D721Med (cell line): ENCODE results near the gene SYNE3.

Experiments
- DNase-seq: peaks from one replicate; pipeline ENCODE4 v3.0.0; 2011; ENCODE audit warnings: low spot score; ENCODE audit not compliant: insufficient read length
- FAIRE-seq: peaks from 2 replicates; lab custom pipeline; 2011; peaks lifted over from hg19 to GRCh38; lab: Jason Lieb, UNC
- CTCF ChIP-seq: IDR thresholded peaks from 2 replicates; pipeline ENCODE4 v1.5.1; 2012; ENCODE audit warnings: mild to moderate bottlenecking, control low read depth; ENCODE audit not compliant: insufficient read depth; ENCODE audit errors: missing control alignments

SYNE3 gene

DNA sequence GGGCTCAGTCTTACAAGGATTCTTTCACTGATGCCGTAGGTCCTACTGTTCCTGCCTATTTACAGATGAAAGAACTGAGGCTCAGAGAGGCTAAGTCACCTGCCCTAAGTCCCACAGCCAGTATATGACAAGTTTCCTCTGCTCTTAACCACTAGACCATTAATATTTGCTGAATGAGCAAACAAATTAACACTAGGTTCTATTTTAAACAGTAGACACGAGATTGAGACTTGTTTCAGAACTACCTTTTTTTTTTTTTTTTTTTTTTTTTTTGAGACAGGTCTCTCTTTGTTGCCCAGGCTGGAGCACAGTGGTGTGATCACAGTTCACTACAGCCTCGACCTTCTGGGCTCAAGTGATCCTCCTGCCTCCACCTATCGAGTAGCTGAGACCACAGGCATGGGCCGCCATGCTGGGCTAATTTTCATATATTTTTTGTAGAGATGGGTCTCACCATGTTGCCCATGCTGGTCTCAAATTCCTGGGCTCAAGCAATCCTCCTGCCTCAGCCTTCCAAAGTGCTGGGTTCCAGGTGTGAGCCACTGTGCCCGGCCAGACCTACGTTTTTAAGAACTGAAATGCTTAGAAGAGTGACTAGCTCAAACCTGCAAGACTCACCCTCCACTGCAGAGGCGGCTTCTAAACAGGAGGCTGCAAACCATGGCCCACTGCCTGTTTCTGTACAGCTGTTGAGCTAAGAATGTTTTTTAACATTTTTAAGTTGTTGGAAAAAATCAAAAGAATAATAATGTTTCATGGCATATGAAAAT, 12.9 kb downstream of the SYNE3 start:
- no peak for FAIRE-seq
- no peak for DNase-seq
- TF ChIP-seq CTCF, result no peak

GRCh38 chr14:95502381-95502950, 14.0 kb downstream of the SYNE3 start:
- DNase-seq (no peak), FAIRE-seq (no peak)
- TF ChIP-seq CTCF, result no peak

GRCh38 chr14:95500772-95501401, 15.6 kb downstream of the SYNE3 start:
- FAIRE-seq (no peak), DNase-seq (no peak)

DNA sequence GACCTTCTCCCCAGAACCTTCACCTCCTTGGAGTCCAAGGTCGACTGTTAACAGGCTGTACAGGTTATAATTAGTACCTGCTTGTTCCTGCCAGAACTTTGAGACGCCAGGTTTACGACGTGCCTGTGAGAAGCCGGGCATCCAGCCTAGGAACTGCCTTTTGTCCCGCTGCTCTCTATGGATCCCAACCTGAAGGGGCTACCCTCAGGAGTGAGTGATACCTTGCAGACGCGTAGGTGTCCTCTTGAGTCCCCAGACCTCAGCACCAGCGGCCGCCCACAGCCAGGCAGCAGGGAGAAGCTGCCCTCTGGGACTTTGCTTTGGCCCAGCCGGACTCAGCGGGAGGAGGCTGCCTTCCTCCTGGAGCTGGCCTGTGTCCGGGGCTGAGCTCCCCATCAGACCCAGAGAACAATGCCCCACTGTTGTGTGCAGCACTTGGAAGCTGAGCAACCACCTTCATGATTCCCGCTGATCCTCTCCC, 16.2 kb downstream of the SYNE3 start:
- DNase-seq, result no peak
- no peak for TF ChIP-seq CTCF
- FAIRE-seq, result no peak

More at GRCh38 chr14:95500772-95501401, 15.6 kb downstream of the SYNE3 start:
- TF ChIP-seq CTCF, result no peak

DNA sequence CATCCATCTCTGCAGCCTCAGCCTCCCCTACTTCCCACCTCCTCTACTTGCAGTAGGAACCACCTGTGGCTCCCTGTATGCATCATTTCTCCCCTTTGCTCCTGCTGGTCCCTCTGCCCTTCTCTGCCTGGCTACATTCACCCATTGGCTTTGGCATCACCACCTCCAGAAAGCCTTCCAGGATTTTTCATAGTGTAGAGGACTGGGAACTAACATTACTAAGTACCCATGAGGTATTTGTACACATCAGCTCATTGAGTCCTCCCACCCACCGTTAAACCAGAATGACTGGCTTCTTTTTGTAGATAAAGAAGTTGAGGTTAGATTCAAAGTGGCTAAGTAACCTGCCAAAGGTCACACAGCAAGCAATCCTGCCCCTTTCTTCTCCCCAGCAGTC, 17.1 kb downstream of the SYNE3 start:
- FAIRE-seq (no peak), DNase-seq (no peak)
- no peak for TF ChIP-seq CTCF

DNA sequence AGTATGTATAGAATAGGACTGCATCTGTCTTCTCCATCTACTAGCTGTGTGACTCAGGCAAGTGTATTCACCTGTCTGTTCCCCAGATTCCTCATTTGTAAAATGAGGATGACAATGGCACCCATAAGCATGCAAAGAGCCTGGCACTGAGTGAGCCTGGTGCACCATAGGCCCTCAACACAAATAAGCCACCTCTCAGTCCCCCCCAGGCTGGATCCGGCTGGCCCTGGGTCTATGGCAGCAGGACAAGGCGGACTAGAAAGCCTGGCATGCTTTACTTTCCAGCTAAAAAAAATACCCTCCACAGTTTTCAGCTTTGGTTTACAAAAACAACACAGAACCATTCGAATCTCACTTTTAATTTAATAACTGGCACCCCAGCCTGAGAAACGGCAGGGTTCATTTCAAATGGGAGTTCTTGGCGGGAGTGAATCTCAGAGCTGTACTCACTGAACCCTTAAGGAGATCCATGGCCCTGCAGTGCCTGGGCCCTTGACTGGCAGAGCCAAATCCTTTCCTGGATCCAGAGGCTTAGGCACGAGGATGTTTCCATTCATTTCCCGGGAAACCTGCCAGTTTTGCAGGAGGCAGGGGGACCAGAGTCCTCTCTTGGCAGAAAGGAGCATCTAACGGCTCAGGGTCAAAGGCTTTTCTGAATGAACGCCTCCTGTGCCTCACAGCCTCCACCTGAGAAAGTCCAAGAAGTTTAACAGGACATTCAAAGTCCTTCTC, 17.7 kb downstream of the SYNE3 start:
- FAIRE-seq (no peak), DNase-seq (no peak)
- TF ChIP-seq CTCF, result no peak
